ENCODE measurements around the gene GLDN.

GLDN gene

GRCh38 chr15:51298620-51299019 is 42.8 kb upstream of the GLDN start:
- Histone ChIP-seq H3K4me1 (ENCODE audit: control insufficient read depth, insufficient read depth, low read length) (no peaks in the 10 kb centered on the region), H3K27ac (ENCODE audit: extremely low read depth, low read depth, low read length) (no peak overlapping the region), H3K4me3 (ENCODE audit: low read depth, low read length) (no peak overlapping the region), H3K36me3 (ENCODE audit: control insufficient read depth in 2 of 2, insufficient read depth in 1 of 2, low read length in 2 of 2) (no peaks in the 10 kb centered on the region), H3K9me3 (ENCODE audit: control insufficient read depth, insufficient read depth, low read depth, low read length) (no peaks in the 10 kb centered on the region)
- TF ChIP-seq ZNF175 (tag by site-specific recombination; IDR thresholded peaks at IDR 0.05) (no peak), HOXC10 (CRISPR knock-in tag; IDR thresholded peaks at IDR 0.05) (no peak), ZNF350 (tag by site-specific recombination; IDR thresholded peaks at IDR 0.05) (no peak), ZBTB11 (tag by site-specific recombination; conservative IDR thresholded peaks at IDR 0.05; ENCODE audit: low read depth) (no peak), ZNF560 (tag by site-specific recombination; IDR thresholded peaks at IDR 0.05; ENCODE audit: borderline replicate concordance) (no peak), ZNF558 (tag by site-specific recombination; IDR thresholded peaks at IDR 0.05) (no peak), SETDB1 (IDR thresholded peaks at IDR 0.05; ENCODE audit: insufficient read length, low read length) (no peak), SCRT2 (tag by site-specific recombination; IDR thresholded peaks at IDR 0.05) (no peak), ZNF404 (tag by site-specific recombination; IDR thresholded peaks at IDR 0.05) (no peak)
- TF ChIP-seq, protein P1, sequence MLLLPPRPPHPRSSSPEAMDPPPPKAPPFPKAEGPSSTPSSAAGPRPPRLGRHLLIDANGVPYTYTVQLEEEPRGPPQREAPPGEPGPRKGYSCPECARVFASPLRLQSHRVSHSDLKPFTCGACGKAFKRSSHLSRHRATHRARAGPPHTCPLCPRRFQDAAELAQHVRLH (tag by site-specific recombination; IDR thresholded peaks at IDR 0.05), result no peak
- ChIA-PET POLR2A (no interaction called here), CTCF (interaction anchor here (0.6 to 1.1 kb wide), 3 partner anchors 9 to 140 kb away, joined by 3 to 4 read pairs (median 3); no protein-coding TSS in a partner anchor)

GRCh38 chr15:51299187-51300015 is 42.1 kb upstream of the GLDN start:
- ChIA-PET CTCF (interaction anchor here (0.6 to 1.1 kb wide), 4 partner anchors 8 to 478 kb away, joined by 3 to 4 read pairs (median 3); no protein-coding TSS in a partner anchor), POLR2A (no interaction called here)
- TF ChIP-seq ZNF133 (tag by site-specific recombination; IDR thresholded peaks at IDR 0.05), result no peak
- TF ChIP-seq ZNF311 (tag by site-specific recombination; IDR thresholded peaks at IDR 0.05; ENCODE audit: borderline replicate concordance), result no peak
- TF ChIP-seq ZNF423 (tag by site-specific recombination; IDR thresholded peaks at IDR 0.05), result no peak
- TF ChIP-seq SP3 (tag by site-specific recombination; IDR thresholded peaks at IDR 0.05), result no peak
- TF ChIP-seq ZNF501 (tag by site-specific recombination; IDR thresholded peaks at IDR 0.05), result no peak
- no peak for TF ChIP-seq ZNF184 (tag by site-specific recombination; IDR thresholded peaks at IDR 0.05)
- TF ChIP-seq, protein P1 (tag by site-specific recombination; IDR thresholded peaks at IDR 0.05), result no peak
- TF ChIP-seq KLF7 (tag by site-specific recombination; IDR thresholded peaks at IDR 0.05; ENCODE audit: borderline replicate concordance), result no peak
- no peak for TF ChIP-seq ZNF621 (tag by site-specific recombination; IDR thresholded peaks at IDR 0.05)
- TF ChIP-seq, protein P2, sequence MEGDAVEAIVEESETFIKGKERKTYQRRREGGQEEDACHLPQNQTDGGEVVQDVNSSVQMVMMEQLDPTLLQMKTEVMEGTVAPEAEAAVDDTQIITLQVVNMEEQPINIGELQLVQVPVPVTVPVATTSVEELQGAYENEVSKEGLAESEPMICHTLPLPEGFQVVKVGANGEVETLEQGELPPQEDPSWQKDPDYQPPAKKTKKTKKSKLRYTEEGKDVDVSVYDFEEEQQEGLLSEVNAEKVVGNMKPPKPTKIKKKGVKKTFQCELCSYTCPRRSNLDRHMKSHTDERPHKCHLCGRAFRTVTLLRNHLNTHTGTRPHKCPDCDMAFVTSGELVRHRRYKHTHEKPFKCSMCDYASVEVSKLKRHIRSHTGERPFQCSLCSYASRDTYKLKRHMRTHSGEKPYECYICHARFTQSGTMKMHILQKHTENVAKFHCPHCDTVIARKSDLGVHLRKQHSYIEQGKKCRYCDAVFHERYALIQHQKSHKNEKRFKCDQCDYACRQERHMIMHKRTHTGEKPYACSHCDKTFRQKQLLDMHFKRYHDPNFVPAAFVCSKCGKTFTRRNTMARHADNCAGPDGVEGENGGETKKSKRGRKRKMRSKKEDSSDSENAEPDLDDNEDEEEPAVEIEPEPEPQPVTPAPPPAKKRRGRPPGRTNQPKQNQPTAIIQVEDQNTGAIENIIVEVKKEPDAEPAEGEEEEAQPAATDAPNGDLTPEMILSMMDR (tag by site-specific recombination; IDR thresholded peaks at IDR 0.05), result no peak
- Histone ChIP-seq H3K9me3 (ENCODE audit: control insufficient read depth, insufficient read depth, low read depth, low read length) (no peaks in the 10 kb centered on the region), H3K4me1 (ENCODE audit: control insufficient read depth, insufficient read depth, low read length) (no peaks in the 10 kb centered on the region), H3K36me3 (ENCODE audit: control insufficient read depth in 2 of 2, insufficient read depth in 1 of 2, low read length in 2 of 2) (no peaks in the 10 kb centered on the region), H3K4me3 (ENCODE audit: low read depth, low read length) (no peak overlapping the region), H3K27ac (ENCODE audit: extremely low read depth, low read depth, low read length) (no peak overlapping the region)
